NB4 (cell line): ENCODE results near the gene LHFPL5.

Experiments
- CTCF ChIP-seq: IDR thresholded peaks from one replicate; pipeline ENCODE4 v1.5.1; 2012; ENCODE audit warnings: low read depth, low read length
- MAX ChIP-seq: IDR thresholded peaks from 2 replicates; pipeline ENCODE4 v1.6.1; 2011; ENCODE audit warnings: low read depth, low read length
- POLR2A ChIP-seq: IDR thresholded peaks from 2 replicates; pipeline ENCODE4 v1.6.1; 2011; ENCODE audit warnings: mild to moderate bottlenecking; ENCODE audit not compliant: insufficient read length; ENCODE audit errors: extremely low read depth

DNA sequence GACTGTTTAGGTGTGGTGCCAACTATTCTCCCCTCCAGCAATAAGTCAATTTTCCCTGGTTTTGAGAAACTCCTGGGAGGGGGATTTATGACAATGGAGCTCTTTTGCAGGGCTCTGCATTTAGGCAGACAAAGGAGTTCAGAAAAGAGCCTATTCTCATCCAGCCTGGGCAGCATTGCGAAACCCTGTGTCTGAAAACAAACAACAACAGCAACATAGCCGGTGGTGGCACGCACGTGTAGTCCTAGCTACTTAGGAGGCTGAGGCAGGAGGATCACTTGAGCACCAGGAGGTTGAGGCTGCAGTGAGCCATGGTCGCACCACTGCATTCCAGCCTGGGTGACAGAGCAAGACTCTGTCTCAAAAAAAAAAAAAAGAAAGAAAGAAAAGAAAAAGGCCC is 14.5 kb upstream of the LHFPL5 start:
- TF ChIP-seq MAX: no peak
- no peak for TF ChIP-seq CTCF
- TF ChIP-seq POLR2A: no peak
